PC-9 (cell line): ENCODE measurements around the gene ATP5PB.

ENCODE experiments used
- CTCF ChIP-seq: fragments of 200-600 bp; sonication (generic); conservative IDR thresholded peaks from 2 replicates; pipeline ENCODE4 v1.6.1; 2017; ENCODE audit warnings: mixed run types, antibody characterized with exemption, mild to moderate bottlenecking, moderate library complexity
- EZH2 ChIP-seq: fragments of 200-600 bp; sonication (generic); IDR thresholded peaks from 2 replicates; pipeline ENCODE4 v1.8.0; 2017; ENCODE audit warnings: antibody characterized with exemption, low read depth

GRCh38 chr1:111505641-111506119, 56.4 kb downstream of the ATP5PB start:
- TF ChIP-seq CTCF: no peak
- no peak for TF ChIP-seq EZH2
